Fibroblast of the aortic adventitia (primary cell): ENCODE measurements around the gene ASIC1. TPM values are rescaled to one million over a fixed set of nuclear protein-coding genes. Genes with fewer than 3 reads are reported as not detected.
"Not testable (repeated sequence)": the region's sequence is repeated elsewhere in the genome, so short reads cannot be mapped to it uniquely, and the experiment has no call there.

Source experiments
- DNase-seq: peaks from one replicate; pipeline ENCODE4 v3.0.0-alpha.2; 2010; ENCODE audit warnings: low read depth
- H3K4me3 ChIP-seq: 2 replicates; pipeline ENCODE4 v1.5.1; 2011; ENCODE audit warnings: low read depth, mild to moderate bottlenecking, control low read depth, low read length, moderate library complexity
- CTCF ChIP-seq: IDR thresholded peaks from 2 replicates; pipeline ENCODE4 v1.5.1; 2011; ENCODE audit warnings: mild to moderate bottlenecking, low read length, control low read depth, inconsistent platforms; ENCODE audit not compliant: insufficient read depth
- total RNA-seq: library from RNA; depleted of rRNA; stranded (reverse); fragments of >200 nt; gene quantifications from 2 replicates; pipeline ENCODE4 v1.2.3, GENCODE V29; 2012; ENCODE audit warnings: low replicate concordance

Gene ASIC1
- total RNA-seq, 1 donor = 4.9 TPM

GRCh38 chr12:50025187-50026059, 32.0 kb upstream of the ASIC1 start, which contains the start of gene RACGAP1:
RACGAP1 (minus strand) TSS chr12:50025494; CDS start chr12:50016715, 8,779 bp downstream.
- peak; percentile 99 for DNase-seq
- TF ChIP-seq CTCF = no peak
- peak within 1 kb of the TSS; percentile 92 for H3K4me3 ChIP-seq

GRCh38 chr12:50026691-50027090, 30.7 kb upstream of the ASIC1 start:
- TF ChIP-seq CTCF = no peak
- no peak for DNase-seq
- H3K4me3 ChIP-seq = no peak overlapping the region

- H3K4me3 ChIP-seq = not testable (repeated sequence)
Measured at GRCh38 chr12:50030449-50030848, 26.9 kb upstream of the ASIC1 start.

GRCh38 chr12:50032515-50032853, 24.9 kb upstream of the ASIC1 start:
- no peak for DNase-seq
- TF ChIP-seq CTCF = no peak
- no peak overlapping the region for H3K4me3 ChIP-seq

More at GRCh38 chr12:50030449-50030848, 26.9 kb upstream of the ASIC1 start:
- DNase-seq = not testable (repeated sequence)

- no peak for TF ChIP-seq CTCF
- no peak overlapping the region for H3K4me3 ChIP-seq
- no peak for DNase-seq
Measured at GRCh38 chr12:50032854-50033581, 24.4 kb upstream of the ASIC1 start.

- DNase-seq = no peak
- H3K4me3 ChIP-seq = no peak overlapping the region
- no peak for TF ChIP-seq CTCF
Measured at GRCh38 chr12:50038336-50038735, 19.1 kb upstream of the ASIC1 start.

- peak; percentile 79 for DNase-seq
- H3K4me3 ChIP-seq = no peak overlapping the region
- peak; percentile 92 for TF ChIP-seq CTCF
Measured at GRCh38 chr12:50039151-50039835, 18.1 kb upstream of the ASIC1 start.
